Purkinje cell (primary cell): Measurements from ENCODE around the gene RWDD2A. TPM values are rescaled to one million over a fixed set of nuclear protein-coding genes. Genes with fewer than 3 reads are reported as not detected.

ENCODE experiments used
- polyA plus RNA-seq: library from polyadenylated mRNA; unstranded; fragments of >200 nt; fragmentation: Nextera tagmentation; gene quantifications from 2 replicates; pipeline ENCODE4 v1.2.1, GENCODE V29; 2014

RWDD2A gene
- polyA plus RNA-seq, result 7.4 and 10.8 TPM in 2 replicates

DNA sequence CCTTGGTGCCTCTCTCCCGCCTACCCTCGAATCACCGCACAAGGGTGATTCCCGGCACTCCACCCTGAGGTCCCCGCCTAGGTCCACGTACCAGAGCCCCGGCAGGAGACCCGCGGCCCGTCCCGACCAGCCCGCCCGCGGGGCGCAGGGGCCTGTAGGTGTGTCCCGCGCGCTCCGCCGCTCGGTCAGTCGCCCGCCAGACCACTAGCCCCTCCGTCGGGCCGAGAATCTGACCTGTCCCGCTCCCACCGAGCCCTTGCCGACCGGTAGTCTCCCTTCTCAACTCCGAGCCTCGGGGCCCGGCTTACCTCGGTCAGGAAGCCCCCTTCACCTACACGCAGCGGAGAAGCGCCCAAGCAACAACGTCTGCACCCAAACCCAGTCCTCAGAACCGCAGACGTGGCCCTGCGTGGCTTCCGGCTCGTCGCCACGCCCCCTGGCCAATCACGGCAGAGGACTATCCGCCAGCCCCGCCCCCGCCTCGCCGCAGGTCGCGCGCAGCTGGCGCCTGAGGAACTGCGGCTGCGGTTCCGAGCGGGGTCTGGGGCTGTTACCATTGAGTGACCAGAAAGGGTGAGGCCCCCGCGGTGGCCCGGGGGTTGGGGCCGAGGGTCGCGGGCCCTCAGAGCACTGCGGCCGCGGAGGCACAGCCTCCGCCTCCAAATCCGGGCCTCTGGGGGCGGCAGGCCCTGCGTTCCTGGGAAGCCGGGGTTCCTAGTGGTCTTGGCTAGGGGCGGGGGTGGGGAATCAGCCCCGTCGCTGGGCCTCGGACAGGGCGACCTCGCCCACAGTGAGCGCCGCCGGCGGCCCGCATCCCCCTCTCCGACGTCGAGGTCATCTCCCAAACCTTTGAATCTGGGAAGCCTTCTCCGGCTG is at the start of gene RWDD2A, which contains the start of gene PGM3:
RWDD2A (plus strand) TSS at position 487 of the 876 bp plus-strand sequence. CDS start 1,095 bp downstream, outside the sequence.
PGM3 (minus strand) TSS at position 395 of the 876 bp plus-strand sequence. CDS start 2,253 bp downstream, outside the sequence.

Other genes starting within 250 kb of the RWDD2A start
- gene UBE3D, start 127.5 kb upstream of the RWDD2A start, polyA plus RNA-seq, result 11.6 and 12.6 TPM in 2 replicates
- 15.8 and 18.0 TPM in 2 replicates for gene DOP1A, start 125.7 kb upstream of the RWDD2A start, polyA plus RNA-seq
- 27.4 and 51.7 TPM in 2 replicates for gene PGM3, start 92 bp upstream of the RWDD2A start, polyA plus RNA-seq
- 90.1 and 105 TPM in 2 replicates for gene ME1, start 237.7 kb downstream of the RWDD2A start, polyA plus RNA-seq